GM19324 (cell line): ENCODE results near the gene CIBAR2.

Experiments
- ATAC-seq: cut with Tn5 transposase; IDR thresholded peaks from one replicate; pipeline ENCODE4 v1.9.1; 2021; ENCODE audit warnings: mild to moderate bottlenecking, moderate library complexity; ENCODE audit not compliant: unreplicated experiment, low FRiP score

CIBAR2 gene

GRCh38 chr16:85112364-85112763 is at the start of gene CIBAR2:
CIBAR2 (minus strand) TSS chr16:85112472; CDS start chr16:85112352, 120 bp downstream.
- ATAC-seq: no peak

GRCh38 chr16:85159179-85159980 is 47.1 kb upstream of the CIBAR2 start:
- ATAC-seq: no peak

GRCh38 chr16:85158743-85159178 is 46.5 kb upstream of the CIBAR2 start:
- ATAC-seq: no peak

DNA sequence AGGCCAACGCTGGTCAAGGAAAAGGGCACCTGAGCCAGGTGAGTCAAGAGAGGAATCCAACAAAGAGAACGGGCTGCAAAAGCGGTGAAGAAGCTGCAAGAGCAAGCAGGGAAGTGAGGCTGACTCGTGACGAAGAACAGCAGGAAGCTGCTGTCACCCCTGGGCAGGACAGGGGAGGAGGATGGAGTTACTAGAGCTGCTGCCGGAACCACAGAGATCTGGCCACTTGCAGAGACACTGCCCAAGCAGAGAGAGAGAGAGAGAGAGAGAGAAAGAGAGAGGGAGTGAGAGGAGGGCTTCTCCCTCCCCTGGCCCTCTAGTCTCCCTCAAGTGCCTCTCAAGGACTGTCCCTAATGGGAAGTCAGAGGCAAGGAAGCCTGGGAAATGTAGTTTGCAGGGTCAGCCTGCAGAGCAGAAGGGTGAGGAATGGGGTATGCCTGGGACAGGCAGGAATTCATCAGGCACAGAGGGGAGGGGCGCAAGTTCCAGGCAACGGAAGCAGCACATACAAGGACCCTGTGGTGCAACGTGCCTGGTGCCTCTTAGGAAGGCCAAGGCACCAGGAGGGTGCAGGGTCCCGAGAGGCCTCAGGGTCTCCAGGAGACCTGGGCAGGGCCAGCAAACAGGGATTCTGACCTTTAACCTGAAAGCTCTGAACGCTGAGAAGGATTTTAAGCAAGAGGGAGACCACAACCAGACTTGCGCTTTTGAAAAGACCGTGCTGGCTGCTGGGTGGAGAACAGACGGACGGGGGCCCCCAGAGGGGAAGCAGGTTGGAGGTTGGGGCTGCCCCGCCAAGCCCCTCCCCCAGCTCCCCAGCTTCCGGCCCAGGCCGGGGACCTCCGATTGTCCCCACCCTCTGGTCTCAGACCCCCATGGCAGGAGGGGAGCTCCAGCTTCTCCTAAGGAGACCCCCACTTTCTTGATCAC is 45.8 kb upstream of the CIBAR2 start:
- ATAC-seq: no peak

DNA sequence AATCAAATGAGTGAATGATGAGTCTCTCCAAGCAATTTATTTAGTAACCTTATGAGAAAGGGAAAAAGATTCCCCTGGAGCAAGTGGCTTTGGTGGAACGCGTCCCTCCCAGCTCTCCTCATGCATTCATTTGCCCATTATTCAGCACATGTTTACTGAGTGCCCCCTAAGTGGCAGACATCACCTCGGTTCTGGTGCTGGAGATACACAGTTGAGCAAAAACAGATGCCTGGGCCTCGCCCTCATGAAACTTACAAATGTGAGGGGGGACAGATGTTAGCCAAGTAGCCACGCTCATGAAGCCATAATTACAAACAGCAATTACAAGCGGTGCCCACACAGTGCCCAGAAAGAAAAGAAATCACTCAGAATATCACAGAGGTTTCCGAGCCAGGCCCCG is 45.1 kb upstream of the CIBAR2 start:
- no peak for ATAC-seq

DNA sequence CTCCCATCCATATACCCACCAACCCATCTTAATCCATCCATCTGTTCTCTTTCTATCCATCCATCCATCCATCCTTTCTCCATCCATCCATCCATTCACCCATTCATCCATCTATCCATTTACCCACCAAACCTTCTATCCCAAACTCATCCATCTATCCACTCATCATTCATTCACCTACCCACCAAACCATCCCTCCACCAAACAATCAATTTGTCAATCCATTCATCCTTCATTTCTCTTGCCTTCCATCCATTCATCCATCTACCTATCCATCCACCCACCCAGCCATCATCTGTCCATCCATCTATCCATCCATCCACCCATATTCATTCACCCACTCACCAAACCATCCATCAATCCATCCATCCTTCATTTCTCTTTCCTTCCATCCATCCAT is 44.6 kb upstream of the CIBAR2 start:
- ATAC-seq: no peak

DNA sequence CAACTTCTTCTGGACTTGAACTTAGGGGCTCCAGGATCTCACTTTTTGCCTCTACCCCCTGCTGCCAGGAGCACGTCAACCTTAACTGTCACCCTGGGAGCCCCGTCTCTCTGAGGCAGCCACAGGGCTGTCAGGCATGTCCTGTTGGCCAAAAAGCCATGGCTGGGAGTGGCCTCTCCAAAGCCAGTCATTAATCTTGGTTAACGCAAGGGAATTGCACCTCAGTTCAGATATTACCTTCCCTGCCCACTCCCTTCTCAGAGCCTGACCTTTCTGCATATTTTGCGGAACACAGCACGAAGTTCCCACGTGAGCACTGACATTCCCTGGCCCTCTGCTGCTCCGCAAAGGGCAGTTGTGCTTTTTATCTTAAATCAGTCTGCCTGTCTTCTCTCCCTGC is 44.2 kb upstream of the CIBAR2 start:
- no peak for ATAC-seq

- no peak for ATAC-seq
Observed at GRCh38 chr16:85153656-85154091, 41.4 kb upstream of the CIBAR2 start.

GRCh38 chr16:85153046-85153445 is 40.8 kb upstream of the CIBAR2 start:
- ATAC-seq: no peak

DNA sequence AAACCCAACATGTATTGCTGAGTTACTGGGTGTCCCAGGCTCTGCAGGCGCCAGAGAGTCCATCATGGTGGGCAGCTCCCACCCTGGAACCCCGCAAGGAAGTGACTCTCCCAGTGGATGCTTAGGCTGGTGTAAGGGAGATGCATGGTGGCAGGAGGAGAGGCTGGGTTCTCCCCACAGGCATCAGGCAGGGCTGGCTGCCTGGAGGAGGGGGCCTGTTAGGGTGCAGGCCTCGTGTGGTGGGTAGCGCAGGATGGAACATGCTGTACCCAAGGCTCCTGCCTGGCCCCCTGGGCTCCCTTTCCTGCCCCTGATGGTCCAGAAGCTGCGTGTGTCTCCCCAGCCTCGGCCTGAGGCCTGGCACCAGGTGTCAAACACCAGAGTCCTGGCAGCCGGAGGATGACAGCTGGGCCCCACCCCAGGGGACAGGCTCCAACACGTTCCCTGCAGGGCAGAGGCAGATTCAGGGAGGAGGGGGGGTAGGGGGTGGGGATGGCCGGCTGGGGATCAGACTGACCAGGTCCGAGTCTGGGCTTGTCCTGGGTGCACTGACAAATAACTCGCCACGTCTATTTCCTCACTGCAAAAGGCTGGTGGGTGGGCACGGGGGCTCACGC is 40.2 kb upstream of the CIBAR2 start:
- ATAC-seq: no peak

- no peak for ATAC-seq
Observed at GRCh38 chr16:85151603-85152413, 39.5 kb upstream of the CIBAR2 start.

- ATAC-seq: no peak
Observed at GRCh38 chr16:85151079-85151602, 38.9 kb upstream of the CIBAR2 start.

DNA sequence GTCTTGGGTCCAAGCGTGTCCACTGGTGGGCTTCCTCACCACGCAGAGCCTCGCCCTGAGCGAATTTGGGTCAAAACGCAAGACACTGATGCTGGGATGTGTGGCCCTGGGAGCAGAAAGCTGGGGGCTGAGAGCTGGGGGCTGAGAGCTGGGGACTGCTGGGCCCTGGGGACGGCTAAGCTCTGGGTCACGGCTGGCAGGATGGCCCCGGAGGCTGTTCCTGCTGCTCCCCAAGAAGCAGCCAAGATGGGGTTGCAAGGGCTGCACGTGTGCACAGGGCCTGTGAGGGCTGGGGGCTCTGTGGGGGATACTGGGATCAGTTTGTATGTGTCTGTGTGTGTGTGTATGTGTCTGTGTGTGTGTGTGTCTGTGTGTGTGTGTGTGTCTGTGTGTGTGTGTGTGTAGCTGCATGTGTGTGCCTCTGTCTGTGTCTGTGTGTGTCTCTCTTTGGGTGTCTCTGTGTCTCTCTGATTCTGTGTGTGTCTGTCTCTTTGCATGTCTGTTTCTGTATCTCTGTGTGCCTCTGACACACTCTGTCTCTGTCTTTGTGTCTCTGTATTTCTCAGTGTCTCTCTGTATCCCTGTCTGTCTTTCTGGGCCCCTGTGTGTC is 38.2 kb upstream of the CIBAR2 start:
- ATAC-seq: no peak

DNA sequence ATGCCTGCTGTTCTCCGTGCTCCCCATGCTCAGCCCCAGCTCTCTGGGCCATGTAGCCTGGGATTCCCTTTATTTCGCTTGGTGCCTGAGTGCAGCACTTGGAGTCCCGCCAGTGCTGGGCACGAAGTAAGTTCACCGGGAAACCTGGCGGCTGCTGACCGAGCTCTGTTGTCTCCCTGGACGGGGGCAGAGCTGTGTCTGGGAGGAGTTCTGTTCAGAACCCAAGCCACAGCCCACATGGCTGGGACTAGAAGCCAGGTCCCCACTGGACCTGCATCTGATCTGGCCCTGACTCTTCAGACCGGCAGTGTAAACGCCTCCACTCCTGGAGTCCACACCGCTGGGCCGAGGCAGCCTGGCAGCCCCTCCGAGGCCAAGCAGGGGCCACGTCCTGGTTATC is 37.5 kb upstream of the CIBAR2 start:
- ATAC-seq: no peak

- ATAC-seq: no peak
Observed at GRCh38 chr16:85148931-85149330, 36.7 kb upstream of the CIBAR2 start.

GRCh38 chr16:85146922-85147651 is 34.8 kb upstream of the CIBAR2 start:
- no peak for ATAC-seq

- ATAC-seq: no peak
Observed at GRCh38 chr16:85146532-85146797, 34.2 kb upstream of the CIBAR2 start.

DNA sequence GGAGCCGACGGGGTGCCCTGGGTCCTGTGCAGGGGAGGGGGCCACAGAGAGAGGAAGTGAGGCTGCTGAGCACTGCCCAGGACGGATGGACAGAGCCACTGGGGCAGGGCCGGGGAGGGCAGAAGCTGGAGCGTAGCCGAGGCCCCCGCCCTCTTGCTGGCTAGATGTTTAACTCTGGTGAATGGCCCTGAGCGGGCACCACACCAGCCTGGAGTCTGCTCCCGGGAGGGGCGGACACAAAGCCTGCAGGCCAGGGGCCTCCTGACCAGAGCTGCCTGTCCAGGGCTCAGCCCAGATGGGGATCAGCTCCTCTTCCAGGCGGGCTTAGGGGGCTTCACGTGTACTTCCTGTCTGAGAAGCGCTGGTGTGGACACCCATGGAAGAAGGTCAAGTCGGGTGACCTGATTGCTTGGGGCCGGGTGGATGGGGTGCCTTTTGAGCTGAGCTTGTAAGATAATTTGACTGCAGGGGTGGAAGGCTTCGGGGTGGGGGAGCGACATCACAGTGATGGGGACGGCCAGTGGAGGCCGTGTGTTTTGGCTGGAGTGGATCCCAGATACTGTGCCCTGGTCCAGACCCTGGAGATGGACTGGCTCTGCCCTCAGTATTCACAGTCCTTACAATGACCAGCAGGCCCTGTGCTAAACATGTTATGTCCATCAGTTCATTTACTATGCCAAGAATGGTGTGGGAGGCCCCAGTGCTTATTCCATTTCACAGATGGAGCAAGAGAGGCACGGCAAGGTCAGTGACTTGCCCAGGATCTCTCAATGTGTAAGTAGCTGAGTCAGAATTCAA is 33.7 kb upstream of the CIBAR2 start:
- no peak for ATAC-seq
